ENCODE results near the gene RGSL1.
A peak's percentile ranks its signal among the peaks of the same experiment; 100 is the strongest.
"Not testable (repeated sequence)": the region's sequence is repeated elsewhere in the genome, so short reads cannot be mapped to it uniquely, and the experiment has no call there.

Gene RGSL1

GRCh38 chr1:182528206-182528605 lies 78.3 kb downstream of the RGSL1 start:
- H3K4me3 Mint-ChIP-seq; ATAC-seq (ENCODE audit: low read depth); H3K27me3 Mint-ChIP-seq; DNase-seq (ENCODE audit: low spot score in 2 of 2); H3K4me1 Mint-ChIP-seq; H3K27ac Mint-ChIP-seq; H3K36me3 Mint-ChIP-seq: not testable (repeated sequence)
- H3K9me3 Mint-ChIP-seq, result peaks cover 29% of the 10 kb centered on the region

GRCh38 chr1:182533896-182534295 lies 84.0 kb downstream of the RGSL1 start:
- ATAC-seq (ENCODE audit: low read depth) (no peak), DNase-seq (ENCODE audit: low spot score in 2 of 2) (no peak)
- H3K36me3 Mint-ChIP-seq, result no peaks in the 10 kb centered on the region
- H3K27ac Mint-ChIP-seq, result no peak overlapping the region
- H3K4me3 Mint-ChIP-seq, result no peak overlapping the region
- H3K27me3 Mint-ChIP-seq, result peaks cover 5% of the 10 kb centered on the region
- peaks cover 2% of the 10 kb centered on the region for H3K9me3 Mint-ChIP-seq
- peaks cover 3% of the 10 kb centered on the region for H3K4me1 Mint-ChIP-seq

DNA sequence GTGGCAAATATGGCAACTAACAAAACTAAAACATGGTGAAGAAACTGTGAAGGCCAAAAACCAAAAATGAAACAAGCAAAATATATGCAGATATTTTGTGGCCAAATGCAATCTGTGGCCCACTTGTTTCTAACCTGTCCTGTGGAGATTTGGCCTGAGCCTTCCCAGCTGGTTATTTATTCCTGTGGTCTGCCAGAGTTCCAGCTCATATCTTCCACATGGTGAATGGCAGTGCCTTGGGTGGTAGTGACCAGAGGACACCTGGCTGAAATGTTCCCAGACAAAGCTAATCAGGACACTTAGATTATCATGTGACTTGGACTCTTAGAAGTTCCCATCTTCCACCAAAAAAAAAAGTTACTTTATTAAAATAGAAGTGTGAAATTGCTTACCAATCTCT lies 99.4 kb downstream of the RGSL1 start:
- ATAC-seq (ENCODE audit: low read depth), result no peak
- Mint-ChIP-seq H3K27me3 (peaks cover 14% of the 10 kb centered on the region), H3K36me3 (peaks cover 11% of the 10 kb centered on the region)

DNA sequence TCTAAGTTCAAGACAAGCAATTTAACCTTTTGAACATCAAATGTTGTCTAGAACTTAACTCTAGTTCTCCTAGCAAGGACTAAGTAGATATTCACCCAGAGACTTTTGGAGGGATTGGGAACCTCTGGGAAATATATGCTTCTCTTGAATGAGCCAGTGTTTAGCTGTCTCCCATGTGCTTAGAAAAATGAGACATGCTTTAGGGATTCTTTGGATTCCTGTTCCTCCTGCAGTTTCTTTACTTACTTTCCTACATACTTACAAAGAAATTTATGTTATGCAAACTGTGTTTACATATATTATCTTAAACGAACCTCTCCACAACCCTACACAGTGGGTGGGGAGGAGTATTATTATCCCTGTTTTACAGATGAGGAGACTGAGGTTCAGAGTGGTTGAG lies 99.9 kb downstream of the RGSL1 start:
- DNase-seq (ENCODE audit: low spot score in 2 of 2), result no peak
- ATAC-seq (ENCODE audit: low read depth), result no peak
- Mint-ChIP-seq H3K36me3 (peaks cover 11% of the 10 kb centered on the region), H3K27ac (no peak overlapping the region), H3K4me1 (no peaks in the 10 kb centered on the region), H3K27me3 (peaks cover 13% of the 10 kb centered on the region), H3K4me3 (no peak overlapping the region), H3K9me3 (peaks cover 6% of the 10 kb centered on the region)

More for the DNA sequence above, 99.4 kb downstream of the RGSL1 start:
- no peak overlapping the region for H3K27ac Mint-ChIP-seq
- H3K4me1 Mint-ChIP-seq, result no peaks in the 10 kb centered on the region
- no peak overlapping the region for H3K4me3 Mint-ChIP-seq
- H3K9me3 Mint-ChIP-seq, result peaks cover 6% of the 10 kb centered on the region
- DNase-seq (ENCODE audit: low spot score in 2 of 2), result no peak

GRCh38 chr1:182552527-182552926 lies 102.6 kb downstream of the RGSL1 start:
- Mint-ChIP-seq H3K4me1 (no peaks in the 10 kb centered on the region), H3K9me3 (peaks cover 6% of the 10 kb centered on the region), H3K27ac (no peak overlapping the region), H3K27me3 (peaks cover 10% of the 10 kb centered on the region), H3K36me3 (peaks cover 11% of the 10 kb centered on the region), H3K4me3 (no peak overlapping the region)
- DNase-seq (ENCODE audit: low spot score in 2 of 2) (no peak), ATAC-seq (ENCODE audit: low read depth) (no peak)

DNA sequence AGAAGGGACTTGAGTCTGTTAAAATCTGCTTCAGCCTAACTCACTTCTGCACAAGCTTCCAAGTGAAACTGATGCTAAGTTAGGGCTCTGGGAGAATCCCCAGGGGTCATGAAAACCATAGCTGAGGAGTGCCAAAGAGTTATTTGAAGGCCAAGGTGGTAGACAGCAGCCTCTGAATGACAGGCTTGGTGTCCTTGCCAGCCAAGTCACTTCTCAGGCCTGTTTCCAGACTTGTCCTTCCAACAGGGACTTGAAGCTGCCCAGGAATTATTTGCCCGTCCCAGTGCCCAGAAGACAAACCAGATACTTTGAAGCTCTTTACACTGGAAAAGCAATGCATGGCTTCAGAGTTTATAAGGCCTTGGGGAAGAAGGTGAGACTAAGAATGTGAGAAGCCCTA lies 105.5 kb downstream of the RGSL1 start:
- DNase-seq (ENCODE audit: low spot score in 2 of 2) (no peak), ATAC-seq (ENCODE audit: low read depth) (no peak)
- H3K4me1 Mint-ChIP-seq, result no peaks in the 10 kb centered on the region
- H3K36me3 Mint-ChIP-seq, result peaks cover 13% of the 10 kb centered on the region
- H3K27ac Mint-ChIP-seq, result no peak overlapping the region
- peaks cover 6% of the 10 kb centered on the region for H3K9me3 Mint-ChIP-seq
- peaks cover 9% of the 10 kb centered on the region for H3K27me3 Mint-ChIP-seq
- H3K4me3 Mint-ChIP-seq, result no peak overlapping the region

DNA sequence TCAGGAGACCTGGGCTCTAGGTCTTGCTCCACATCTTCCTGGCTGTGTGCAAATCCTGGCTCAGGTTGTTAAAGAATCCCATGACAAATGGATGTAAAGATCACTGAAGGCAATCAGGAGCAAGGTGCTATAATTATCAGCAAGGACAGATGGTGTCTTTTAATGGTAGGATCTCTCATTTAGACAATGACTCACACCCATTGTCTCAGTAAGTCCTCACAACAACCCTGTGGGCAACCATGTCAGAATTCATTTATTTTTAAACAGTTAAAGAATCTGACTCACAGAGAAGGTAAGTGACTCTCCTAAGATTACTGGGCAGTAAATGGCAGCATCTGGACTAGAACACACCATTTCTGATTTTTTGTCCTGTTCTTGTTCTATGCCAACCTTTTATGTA lies 106.3 kb downstream of the RGSL1 start:
- Mint-ChIP-seq H3K27me3 (peaks cover 9% of the 10 kb centered on the region), H3K27ac (no peak overlapping the region), H3K4me3 (no peak overlapping the region), H3K36me3 (peaks cover 13% of the 10 kb centered on the region), H3K9me3 (peaks cover 6% of the 10 kb centered on the region), H3K4me1 (no peaks in the 10 kb centered on the region)
- ATAC-seq (ENCODE audit: low read depth) (no peak), DNase-seq (ENCODE audit: low spot score in 2 of 2) (no peak)

- Mint-ChIP-seq H3K4me3 (no peak overlapping the region), H3K27me3 (peaks cover 5% of the 10 kb centered on the region), H3K36me3 (peaks cover 6% of the 10 kb centered on the region), H3K27ac (no peak overlapping the region), H3K4me1 (no peaks in the 10 kb centered on the region), H3K9me3 (peaks cover 2% of the 10 kb centered on the region)
- DNase-seq (ENCODE audit: low spot score in 2 of 2), result no peak
- no peak for ATAC-seq (ENCODE audit: low read depth)
Measured at GRCh38 chr1:182560392-182560984, 110.5 kb downstream of the RGSL1 start.

DNA sequence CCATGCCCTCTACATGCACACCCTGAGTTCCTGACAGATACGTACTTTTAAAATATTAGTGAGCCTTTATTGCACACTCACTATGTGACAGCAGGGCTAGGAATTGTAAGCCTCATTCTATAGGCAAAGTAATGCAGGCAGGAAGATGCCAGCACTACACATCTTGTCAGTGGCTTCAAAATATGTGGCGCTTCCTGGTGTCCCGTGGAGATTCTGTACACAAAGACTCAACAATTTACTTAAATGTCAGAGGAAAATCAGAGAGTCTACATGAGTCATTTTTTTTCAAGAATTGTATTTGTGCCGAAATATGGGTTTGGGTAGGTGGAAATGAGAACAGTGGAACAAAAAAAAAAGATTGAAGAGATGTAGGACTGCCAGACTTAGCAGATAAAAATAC lies 111.5 kb downstream of the RGSL1 start:
- no peak for ATAC-seq (ENCODE audit: low read depth)
- H3K36me3 Mint-ChIP-seq, result peaks cover 6% of the 10 kb centered on the region
- H3K4me3 Mint-ChIP-seq, result no peak overlapping the region

GRCh38 chr1:182563095-182563494 lies 113.1 kb downstream of the RGSL1 start:
- Mint-ChIP-seq H3K9me3 (peaks cover 2% of the 10 kb centered on the region), H3K36me3 (peaks cover 6% of the 10 kb centered on the region), H3K4me1 (no peaks in the 10 kb centered on the region), H3K27me3 (peaks cover 5% of the 10 kb centered on the region), H3K27ac (no peak overlapping the region), H3K4me3 (no peak overlapping the region)
- DNase-seq (ENCODE audit: low spot score in 2 of 2), result no peak
- ATAC-seq (ENCODE audit: low read depth), result no peak

More for the DNA sequence above, 111.5 kb downstream of the RGSL1 start:
- H3K27me3 Mint-ChIP-seq, result peaks cover 5% of the 10 kb centered on the region
- H3K4me1 Mint-ChIP-seq, result no peaks in the 10 kb centered on the region
- H3K27ac Mint-ChIP-seq, result no peak overlapping the region
- H3K9me3 Mint-ChIP-seq, result peaks cover 2% of the 10 kb centered on the region
- no peak for DNase-seq (ENCODE audit: low spot score in 2 of 2)

DNA sequence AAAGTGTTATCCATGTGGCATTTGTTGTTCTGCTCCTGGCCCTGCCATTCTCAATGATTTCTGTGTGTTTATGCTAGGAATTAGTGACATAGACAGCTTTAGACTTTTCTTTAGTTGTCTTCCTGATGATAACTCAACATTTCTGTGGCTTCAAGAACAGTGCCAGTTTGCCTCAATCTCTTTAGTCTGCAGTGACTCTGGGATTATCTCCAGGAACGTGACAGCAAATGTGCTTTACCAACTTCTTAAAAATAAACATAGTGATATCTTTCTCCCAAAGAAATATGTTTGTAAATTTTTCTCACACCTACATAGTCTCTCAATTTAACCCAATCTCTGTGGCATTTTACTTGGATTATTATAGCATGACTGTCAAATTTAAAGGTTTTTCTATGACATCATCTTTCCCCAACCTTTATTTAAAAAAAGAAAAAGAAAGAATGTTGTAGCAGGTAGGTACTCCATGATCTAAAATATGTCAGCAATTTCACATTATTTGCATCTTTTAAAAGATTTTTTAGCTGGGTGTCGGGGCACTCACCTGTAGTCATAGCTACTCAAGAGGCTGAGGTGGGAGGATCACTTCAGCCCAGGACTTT lies 114.6 kb downstream of the RGSL1 start:
- no peak for DNase-seq (ENCODE audit: low spot score in 2 of 2)
- peaks cover 5% of the 10 kb centered on the region for H3K36me3 Mint-ChIP-seq
- H3K27me3 Mint-ChIP-seq, result peaks cover 4% of the 10 kb centered on the region
- peaks cover 2% of the 10 kb centered on the region for H3K9me3 Mint-ChIP-seq
- no peak overlapping the region for H3K4me3 Mint-ChIP-seq
- no peak overlapping the region for H3K27ac Mint-ChIP-seq
- H3K4me1 Mint-ChIP-seq, result no peaks in the 10 kb centered on the region
- no peak for ATAC-seq (ENCODE audit: low read depth)

DNA sequence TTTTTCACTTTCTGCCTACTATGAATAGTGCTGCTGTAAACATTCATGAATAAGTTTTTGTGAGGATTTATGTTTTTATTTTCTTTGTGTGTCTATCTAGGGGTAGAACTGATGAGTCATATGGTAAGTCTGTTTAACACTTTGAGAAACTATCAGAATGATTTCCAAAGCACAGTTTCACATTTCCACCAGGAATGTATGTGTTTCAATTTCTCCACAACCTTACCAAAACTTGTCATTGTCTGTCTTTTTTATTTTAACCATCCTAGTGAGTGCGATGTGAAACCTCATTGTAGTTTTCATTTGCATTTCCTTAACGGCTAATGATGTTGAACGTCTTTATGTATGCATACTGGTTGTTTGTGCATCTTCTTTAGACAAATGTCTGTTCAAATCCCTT lies 115.6 kb downstream of the RGSL1 start:
- H3K4me1 Mint-ChIP-seq, result no peaks in the 10 kb centered on the region
- H3K9me3 Mint-ChIP-seq, result peaks cover 2% of the 10 kb centered on the region
- H3K27me3 Mint-ChIP-seq, result peaks cover 2% of the 10 kb centered on the region
- H3K36me3 Mint-ChIP-seq, result peaks cover 2% of the 10 kb centered on the region
- H3K4me3 Mint-ChIP-seq, result no peak overlapping the region
- H3K27ac Mint-ChIP-seq, result no peak overlapping the region
- DNase-seq (ENCODE audit: low spot score in 2 of 2), result no peak
- ATAC-seq (ENCODE audit: low read depth), result no peak

DNA sequence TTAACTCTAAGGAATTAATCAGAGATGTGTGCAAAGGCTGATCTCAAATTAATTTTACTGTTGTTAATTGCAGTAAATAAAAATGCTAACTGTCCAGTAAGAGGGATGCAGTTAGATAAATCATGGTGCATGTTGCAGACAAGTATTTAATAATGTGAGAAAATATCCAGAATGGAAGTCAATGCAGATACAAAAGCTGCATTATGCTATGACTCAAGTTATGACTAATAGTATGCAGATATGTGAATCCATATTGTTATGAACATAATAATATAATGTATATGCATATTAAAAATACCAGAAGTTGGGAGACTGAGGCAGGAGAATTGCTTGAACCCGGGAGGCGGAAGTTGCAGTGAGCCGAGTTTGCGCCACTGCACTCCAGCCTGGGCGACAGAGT lies 117.7 kb downstream of the RGSL1 start:
- Mint-ChIP-seq H3K4me3 (no peak overlapping the region), H3K27me3 (peaks cover 2% of the 10 kb centered on the region), H3K9me3 (peaks cover 2% of the 10 kb centered on the region), H3K36me3 (peaks cover 6% of the 10 kb centered on the region), H3K4me1 (no peaks in the 10 kb centered on the region), H3K27ac (no peak overlapping the region)
- DNase-seq (ENCODE audit: low spot score in 2 of 2) (no peak), ATAC-seq (ENCODE audit: low read depth) (no peak)

GRCh38 chr1:182568647-182569284 lies 118.8 kb downstream of the RGSL1 start:
- no peak overlapping the region for H3K27ac Mint-ChIP-seq
- H3K9me3 Mint-ChIP-seq, result peaks cover 2% of the 10 kb centered on the region
- H3K36me3 Mint-ChIP-seq, result peaks cover 13% of the 10 kb centered on the region
- DNase-seq (ENCODE audit: low spot score in 2 of 2) (no peak), ATAC-seq (ENCODE audit: low read depth) (peak; percentile 91)
- H3K4me1 Mint-ChIP-seq, result no peaks in the 10 kb centered on the region
- peaks cover 2% of the 10 kb centered on the region for H3K27me3 Mint-ChIP-seq
- no peak overlapping the region for H3K4me3 Mint-ChIP-seq

All from memory B cell (primary cell).